22Rv1 (cell line): ENCODE data around the gene PRKCB.

Experiments used
- CTCF ChIP-seq: fragments of 450-650 bp; IDR thresholded peaks from 2 replicates; pipeline ENCODE4 v1.5.1; 2017; ENCODE audit warnings: mild to moderate bottlenecking
- ZFX ChIP-seq: fragments of 450-650 bp; IDR thresholded peaks from 2 replicates; pipeline ENCODE4 v1.6.1; 2017; ENCODE audit warnings: antibody characterized with exemption, borderline replicate concordance

DNA sequence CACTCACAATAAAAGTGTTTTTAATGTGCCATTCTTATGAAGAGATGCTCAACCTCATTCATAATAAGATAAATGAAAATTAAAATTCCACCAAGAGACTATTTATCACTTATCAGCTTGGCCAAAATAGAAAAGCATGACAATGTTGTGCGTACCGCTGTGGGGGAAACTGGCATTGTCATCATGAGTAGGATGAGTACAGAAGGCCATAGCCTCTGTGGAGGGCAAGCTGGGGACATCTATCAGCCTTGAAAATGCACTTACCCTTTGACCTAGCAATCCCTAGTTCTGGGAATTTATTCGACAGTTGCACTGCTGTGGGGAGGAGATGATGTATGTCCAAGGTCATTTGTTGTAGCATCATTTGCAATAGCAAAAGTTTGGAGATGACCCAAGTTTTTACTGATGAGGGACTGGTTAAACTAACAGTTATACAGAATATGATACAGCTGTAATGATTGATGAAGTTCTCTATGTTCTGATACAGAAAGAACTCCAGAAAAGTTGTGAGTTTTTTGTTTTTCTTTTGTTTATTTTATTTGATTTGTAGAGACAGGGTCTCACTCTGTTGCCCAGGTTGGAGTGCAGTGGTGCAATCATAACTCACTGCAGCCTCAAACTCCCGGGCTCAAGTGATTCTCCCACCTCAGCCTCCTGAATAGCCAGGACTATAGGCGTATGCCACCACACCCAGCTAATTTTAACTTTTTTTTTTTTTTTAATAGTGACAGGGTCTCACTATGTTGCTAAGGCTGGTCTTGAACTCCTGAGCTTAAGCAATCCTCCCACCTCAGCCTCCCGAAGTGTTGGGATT is 13.7 kb upstream of the PRKCB start:
- no peak for TF ChIP-seq CTCF
- TF ChIP-seq ZFX, result no peak
